Superior temporal gyrus (tissue), 1 donor: Measurements from ENCODE around the gene THUMPD2.

Source experiments
- DNase-seq: peaks from one replicate; pipeline ENCODE4 v3.0.0-alpha.2; 2016; ENCODE audit errors: extremely low spot score

THUMPD2 gene

GRCh38 chr2:39717067-39717466, 62.0 kb downstream of the THUMPD2 start:
- no peak for DNase-seq

GRCh38 chr2:39715822-39716221, 63.2 kb downstream of the THUMPD2 start:
- no peak for DNase-seq

GRCh38 chr2:39715095-39715494, 64.0 kb downstream of the THUMPD2 start:
- DNase-seq, result peak; percentile 94

- DNase-seq, result no peak
Measured at GRCh38 chr2:39712953-39713352, 66.1 kb downstream of the THUMPD2 start.

- DNase-seq, result no peak
Measured at GRCh38 chr2:39710807-39711206, 68.3 kb downstream of the THUMPD2 start.

GRCh38 chr2:39708003-39708402, 71.1 kb downstream of the THUMPD2 start:
- no peak for DNase-seq

GRCh38 chr2:39706945-39707344, 72.1 kb downstream of the THUMPD2 start:
- DNase-seq, result no peak

GRCh38 chr2:39706312-39706711, 72.7 kb downstream of the THUMPD2 start:
- DNase-seq, result no peak

- DNase-seq, result no peak
Measured at GRCh38 chr2:39705638-39706037, 73.4 kb downstream of the THUMPD2 start.

- DNase-seq, result no peak
Measured at GRCh38 chr2:39704540-39704939, 74.5 kb downstream of the THUMPD2 start.

- no peak for DNase-seq
Measured at GRCh38 chr2:39703181-39703872, 75.7 kb downstream of the THUMPD2 start.

GRCh38 chr2:39701137-39701536, 77.9 kb downstream of the THUMPD2 start:
- DNase-seq, result no peak

- no peak for DNase-seq
Measured at GRCh38 chr2:39697454-39697853, 81.6 kb downstream of the THUMPD2 start.

GRCh38 chr2:39696838-39697237, 82.2 kb downstream of the THUMPD2 start:
- DNase-seq, result peak; percentile 88

- no peak for DNase-seq
Measured at GRCh38 chr2:39696101-39696553, 82.9 kb downstream of the THUMPD2 start.

- no peak for DNase-seq
Measured at GRCh38 chr2:39693245-39693644, 85.8 kb downstream of the THUMPD2 start.

GRCh38 chr2:39689876-39690275, 89.2 kb downstream of the THUMPD2 start:
- no peak for DNase-seq

- DNase-seq, result no peak
Measured at GRCh38 chr2:39689272-39689841, 89.7 kb downstream of the THUMPD2 start.

- DNase-seq, result no peak
Measured at GRCh38 chr2:39688181-39688580, 90.9 kb downstream of the THUMPD2 start.

GRCh38 chr2:39686456-39686855, 92.6 kb downstream of the THUMPD2 start:
- no peak for DNase-seq
